Germinal center (tissue), 1 donor: ENCODE data around the gene OR52M1.
"Not testable (repeated sequence)": the region's sequence is repeated elsewhere in the genome, so short reads cannot be mapped to it uniquely, and the experiment has no call there.

Experiments used
- DNase-seq: peaks from one replicate; pipeline ENCODE4 v3.0.0; 2012; ENCODE audit warnings: mixed read lengths, low spot score

Gene OR52M1

GRCh38 chr11:4544891-4545290, at the start of gene OR52M1:
TSS of gene OR52M1 (plus strand) at chr11:4545191. CDS start at chr11:4545191, 0 bp downstream.
- no peak for DNase-seq

GRCh38 chr11:4495487-4495886, 49.5 kb upstream of the OR52M1 start:
- DNase-seq: no peak

DNA sequence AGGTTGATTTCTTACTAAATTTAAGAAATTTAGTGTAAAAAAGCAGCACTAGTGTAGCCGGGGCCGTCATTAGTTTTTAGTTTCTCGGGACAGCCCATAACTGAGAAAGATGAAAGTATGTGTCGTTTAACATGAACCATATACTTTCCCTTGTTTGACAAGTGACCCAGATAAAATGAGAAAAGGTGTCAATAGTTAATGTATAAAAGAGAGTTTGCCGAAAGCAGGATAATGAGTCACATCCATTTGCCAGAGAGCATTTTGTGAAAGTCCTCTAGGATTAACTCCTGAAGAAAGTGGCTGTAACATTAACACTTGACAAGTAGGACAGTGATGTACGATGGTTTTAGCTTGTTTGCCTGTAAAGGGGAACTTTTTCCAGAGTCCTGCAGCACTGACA, 49.0 kb upstream of the OR52M1 start:
- DNase-seq: no peak

DNA sequence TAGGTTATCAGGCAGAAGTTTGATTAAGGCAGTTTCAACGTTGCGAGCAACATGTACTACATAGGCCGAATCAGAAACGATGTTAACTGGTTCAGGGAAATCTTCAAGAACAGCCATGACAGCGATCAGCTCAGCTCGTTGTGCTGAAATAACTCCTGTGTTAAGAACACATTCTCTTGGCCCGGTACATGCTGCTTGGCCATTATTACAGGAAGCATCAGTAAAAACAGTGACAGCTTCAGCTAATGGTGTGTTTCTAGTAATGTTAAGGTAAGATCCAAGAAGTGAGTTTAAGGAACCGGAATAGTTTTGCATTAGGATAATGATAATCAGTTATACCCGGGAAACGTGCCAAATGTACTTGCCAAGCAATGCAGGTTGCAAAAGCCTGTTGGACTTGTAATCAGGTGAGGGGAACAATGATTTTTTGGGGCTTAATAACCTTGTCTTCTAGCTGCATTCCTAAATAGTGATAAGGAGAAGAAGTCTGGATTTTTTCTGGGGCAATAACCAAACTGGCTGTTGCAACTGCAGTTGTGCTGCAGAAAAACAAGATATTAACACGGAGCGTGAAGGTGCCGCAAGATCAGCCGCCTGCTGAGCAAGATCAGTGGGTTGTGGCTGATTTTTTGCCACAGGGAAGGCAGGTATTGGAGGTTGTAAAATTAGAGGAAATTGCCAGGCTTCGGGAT, 48.3 kb upstream of the OR52M1 start:
- no peak for DNase-seq

DNA sequence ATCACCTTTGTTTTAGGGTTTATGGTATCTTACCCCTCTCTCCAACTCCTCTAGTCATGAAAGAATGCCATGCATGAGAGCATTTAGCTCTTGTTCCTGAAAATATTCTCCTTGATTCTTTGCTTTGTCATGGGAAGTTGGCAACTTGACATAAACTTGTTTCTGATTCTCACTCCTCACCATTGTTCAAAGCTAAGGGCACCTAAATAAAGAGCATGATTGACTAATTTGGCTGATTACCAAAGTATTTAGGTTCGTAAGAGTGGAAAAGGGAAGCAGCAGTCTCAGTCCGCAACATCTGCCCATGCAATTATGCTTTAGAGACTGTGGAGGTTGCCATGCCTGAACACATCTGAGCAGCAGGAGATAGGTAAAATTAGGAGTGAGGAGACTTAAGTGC, 36.1 kb upstream of the OR52M1 start:
- DNase-seq: no peak

GRCh38 chr11:4511282-4512245, 33.4 kb upstream of the OR52M1 start:
- no peak for DNase-seq

DNA sequence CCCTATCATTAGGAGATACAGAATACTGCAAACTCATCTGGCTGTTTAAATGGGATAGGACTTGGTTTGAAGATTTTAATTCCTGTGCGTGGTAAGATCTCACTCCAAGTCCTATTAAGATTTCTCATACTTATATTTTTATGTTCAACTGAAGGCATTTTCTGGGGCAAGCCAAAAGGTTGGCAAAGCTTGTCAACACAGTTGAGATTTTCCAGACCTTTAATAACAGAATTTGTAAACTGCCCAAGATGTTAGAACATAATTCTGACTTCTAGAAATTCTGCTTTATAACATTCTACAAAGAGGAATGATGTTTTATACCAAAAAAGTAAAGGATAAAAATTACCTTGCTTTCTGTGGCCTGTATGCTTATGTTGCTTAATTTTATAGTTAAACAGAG, 30.8 kb upstream of the OR52M1 start:
- no peak for DNase-seq

DNA sequence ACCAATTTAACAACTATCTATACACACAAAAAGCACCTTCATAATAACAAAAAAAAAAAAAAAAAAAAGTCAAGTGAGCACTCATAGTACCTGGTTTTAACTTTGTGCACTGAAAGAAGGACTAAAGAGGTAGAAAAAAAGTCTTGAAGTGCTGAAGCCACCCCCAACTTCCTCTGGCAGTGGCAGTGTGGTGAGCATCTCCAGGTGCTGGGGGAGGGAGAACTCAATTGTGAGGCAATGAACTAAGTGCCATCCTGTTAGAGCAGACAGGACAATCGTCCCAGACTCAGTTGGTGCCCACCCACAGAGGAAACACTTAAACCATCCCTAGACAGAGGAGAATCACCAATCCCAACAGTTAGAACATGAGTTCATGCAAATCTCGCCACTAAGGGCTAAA, 22.7 kb upstream of the OR52M1 start:
- DNase-seq: no peak

DNA sequence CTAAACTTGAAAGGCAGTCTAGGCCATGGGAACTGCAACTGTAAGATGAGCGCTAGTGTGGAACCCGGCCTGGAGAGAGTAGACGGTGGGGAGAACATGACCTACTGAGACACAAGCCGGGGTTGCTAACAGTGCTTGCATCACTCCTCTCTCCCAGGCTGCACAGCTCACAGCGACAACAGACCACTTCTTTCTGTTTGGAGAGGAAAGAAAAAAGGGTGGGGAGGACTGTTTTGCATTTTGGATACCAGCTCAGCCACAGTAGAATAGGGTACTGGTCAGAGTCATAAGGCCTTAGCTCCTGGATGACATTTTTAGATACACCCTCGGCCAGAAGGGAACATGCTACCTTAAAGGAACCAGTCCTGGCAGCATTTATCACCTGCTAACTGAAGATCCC, 22.2 kb upstream of the OR52M1 start:
- DNase-seq: no peak

GRCh38 chr11:4523666-4524065, 21.3 kb upstream of the OR52M1 start:
- DNase-seq: no peak

GRCh38 chr11:4527926-4528325, 17.1 kb upstream of the OR52M1 start:
- no peak for DNase-seq

DNA sequence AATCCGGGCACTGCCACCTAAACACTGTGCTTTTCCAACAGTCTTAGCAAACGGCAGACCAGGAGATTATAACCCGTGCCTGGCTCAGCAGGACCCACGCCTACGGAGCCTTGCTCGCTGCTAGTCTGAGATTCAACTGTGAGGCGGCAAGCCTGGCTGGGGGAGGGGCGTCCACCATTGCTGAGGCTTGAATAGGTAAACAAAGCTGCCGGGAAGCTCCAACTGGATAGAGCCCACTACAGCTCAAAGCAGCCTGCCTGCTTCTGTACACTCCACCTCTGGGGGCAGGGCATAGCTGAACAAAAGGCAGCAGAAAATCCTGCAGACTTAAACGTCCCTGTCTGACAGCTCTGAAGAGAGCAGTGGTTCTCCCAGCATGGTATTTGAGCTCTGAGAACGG, 13.3 kb upstream of the OR52M1 start:
- not testable (repeated sequence) for DNase-seq

- peak; percentile 25 for DNase-seq
Measured at GRCh38 chr11:4539603-4540219, 5.3 kb upstream of the OR52M1 start.

DNA sequence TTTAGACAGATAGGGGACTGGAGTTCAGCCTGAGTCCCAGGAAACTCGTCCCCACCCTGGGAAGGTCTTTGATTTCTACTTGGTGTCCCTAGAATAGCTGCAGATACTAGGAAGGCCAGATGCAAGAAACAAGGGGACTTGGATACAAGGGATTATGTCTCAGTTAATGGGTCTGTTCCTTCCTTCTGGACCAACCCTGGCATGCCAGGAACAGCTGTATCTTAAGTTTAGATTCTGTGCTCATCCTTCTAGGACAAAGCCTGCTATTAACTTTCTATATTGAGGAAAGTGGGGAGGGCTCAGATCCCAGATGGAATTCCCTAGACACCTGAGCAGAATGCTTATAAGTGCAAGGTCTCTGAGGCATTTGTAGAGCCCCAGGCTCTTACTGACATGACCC, 3.9 kb upstream of the OR52M1 start:
- DNase-seq: no peak

DNA sequence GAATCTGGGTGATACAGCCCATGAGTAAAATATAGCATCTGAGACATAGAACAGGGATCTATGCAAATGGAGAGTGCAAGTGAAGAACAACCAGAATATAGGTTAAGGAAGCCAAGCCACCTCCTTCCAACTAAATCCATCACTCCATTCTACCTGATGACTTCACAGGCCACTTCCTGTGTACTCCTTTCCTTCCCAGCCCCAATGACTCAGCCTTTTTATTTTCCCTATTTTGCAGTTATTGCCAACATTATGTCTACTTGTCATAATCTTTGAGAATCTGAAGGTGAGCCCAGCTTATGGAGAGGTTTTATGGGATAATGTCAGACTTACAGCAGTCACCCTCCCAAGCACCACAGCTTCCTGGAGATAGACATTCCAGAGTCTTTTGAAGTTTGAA, 1.4 kb upstream of the OR52M1 start:
- no peak for DNase-seq

DNA sequence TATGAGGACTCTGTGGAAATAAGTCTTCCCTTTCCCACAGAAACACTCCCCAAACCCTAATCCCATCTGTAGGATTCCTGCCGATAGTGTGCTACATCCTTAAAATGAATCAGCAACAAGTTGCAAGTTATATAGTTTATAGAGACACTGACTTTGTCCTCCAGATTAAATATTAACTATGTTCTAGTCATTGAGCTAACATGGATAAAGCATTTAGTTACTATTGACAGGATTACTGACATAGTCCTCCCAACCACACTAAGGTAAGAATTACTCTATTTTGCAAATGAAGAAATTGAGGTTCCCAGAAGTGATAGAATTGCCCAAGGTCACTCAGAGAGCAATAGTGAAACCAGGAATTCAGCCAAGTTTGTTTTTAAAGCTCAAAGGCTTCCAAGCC, 1.9 kb downstream of the OR52M1 start:
- no peak for DNase-seq

DNA sequence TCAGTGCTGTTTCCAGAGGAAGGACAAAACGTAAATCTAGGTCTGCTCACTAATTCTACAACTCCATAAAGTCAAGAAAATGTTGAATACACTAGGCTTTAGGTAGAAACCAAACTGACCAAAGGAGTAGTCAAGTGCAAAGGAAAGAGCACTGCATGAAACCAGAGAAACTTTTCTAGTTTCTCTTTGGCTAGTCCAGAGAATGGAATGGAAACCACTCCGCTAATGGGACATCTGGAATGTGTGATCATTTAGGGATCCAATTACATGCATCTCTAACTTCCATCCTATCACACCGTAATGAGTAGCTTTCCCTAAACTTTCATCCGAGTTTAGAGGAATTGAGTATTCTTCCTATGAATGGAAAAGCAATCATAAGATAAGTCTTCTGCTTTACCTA, 2.4 kb downstream of the OR52M1 start:
- DNase-seq: no peak

- DNase-seq: peak; percentile 14
Measured at GRCh38 chr11:4551346-4551979, 6.5 kb downstream of the OR52M1 start.

- no peak for DNase-seq
Measured at GRCh38 chr11:4559527-4560440, 14.8 kb downstream of the OR52M1 start.

DNA sequence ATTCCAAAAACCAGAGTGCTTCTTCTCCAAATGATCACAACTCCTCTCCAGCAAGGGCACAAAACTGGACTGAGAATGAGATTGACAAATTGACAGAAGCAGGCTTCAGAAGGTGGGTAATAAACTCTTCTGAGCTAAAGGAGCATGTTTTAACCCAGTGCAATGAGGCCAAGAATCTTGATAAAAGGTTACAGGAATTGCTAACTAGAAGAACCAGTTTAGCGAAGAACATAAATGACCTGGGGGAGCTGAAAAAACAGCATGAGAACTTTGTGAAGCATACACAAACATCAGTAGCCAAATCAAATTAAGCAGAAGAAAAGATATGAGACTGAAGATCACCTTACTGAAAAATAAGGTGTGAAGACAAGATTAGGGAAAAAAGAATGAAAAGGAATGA, 15.5 kb downstream of the OR52M1 start:
- DNase-seq: no peak

GRCh38 chr11:4565371-4565770, 20.4 kb downstream of the OR52M1 start:
- DNase-seq: no peak
